ENCODE data around the gene PDGFRA.

GRCh38 chr4:54282837-54283236 lies 53.7 kb downstream of the PDGFRA start:
- TF ChIP-seq HDGF (IDR thresholded peaks at IDR 0.05; ENCODE audit: borderline replicate concordance) (no peak), SUZ12 (IDR thresholded peaks at IDR 0.05) (no peak), FOXK2 (IDR thresholded peaks at IDR 0.05) (no peak), FOXM1 (IDR thresholded peaks at IDR 0.05; ENCODE audit: borderline replicate concordance) (no peak), L3MBTL2 (conservative IDR thresholded peaks at IDR 0.05) (no peak), ZNF384 (IDR thresholded peaks at IDR 0.05) (no peak), FOXA1 (IDR thresholded peaks at IDR 0.05) (no peak), ELF4 (IDR thresholded peaks at IDR 0.05) (no peak), TARDBP (IDR thresholded peaks at IDR 0.05) (no peak), PKNOX1 (IDR thresholded peaks at IDR 0.05) (no peak)
